ENCODE results near the gene TUFT1. TPM values are rescaled to one million over a fixed set of nuclear protein-coding genes. Genes with fewer than 3 reads are reported as not detected.

TUFT1 gene
- total and polyA plus RNA-seq, 2 of the 8 experiments (the other 6 are each of a cell fraction or from before 2014, with no cell fraction given), result 7.3 to 10.4 TPM

DNA sequence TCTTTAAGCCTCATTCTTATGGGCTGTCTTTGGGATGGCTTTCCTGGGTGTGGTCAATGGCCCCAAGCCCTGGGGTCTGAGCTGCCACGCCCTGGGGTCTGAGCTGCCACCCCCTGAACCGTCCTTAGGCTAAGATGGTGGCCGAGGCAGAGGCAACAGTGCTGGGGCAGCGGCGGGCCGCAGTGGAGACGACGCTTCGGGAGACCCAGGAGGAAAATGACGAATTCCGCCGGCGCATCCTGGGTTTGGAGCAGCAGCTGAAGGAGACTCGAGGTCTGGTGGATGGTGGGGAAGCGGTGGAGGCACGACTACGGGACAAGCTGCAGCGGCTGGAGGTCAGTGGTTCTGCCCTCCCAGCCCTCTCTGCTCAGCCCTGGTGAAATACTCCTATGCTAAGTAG, 10.3 kb upstream of the TUFT1 start (continued):
- TF ChIP-seq NANOG (IDR thresholded peaks at IDR 0.05; ENCODE audit: insufficient read depth, low read depth, low read length, poor library complexity, severe bottlenecking), result no peak
- TF ChIP-seq, protein P1, sequence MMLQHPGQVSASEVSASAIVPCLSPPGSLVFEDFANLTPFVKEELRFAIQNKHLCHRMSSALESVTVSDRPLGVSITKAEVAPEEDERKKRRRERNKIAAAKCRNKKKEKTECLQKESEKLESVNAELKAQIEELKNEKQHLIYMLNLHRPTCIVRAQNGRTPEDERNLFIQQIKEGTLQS (IDR thresholded peaks at IDR 0.05; ENCODE audit: insufficient read depth, low read depth, low read length), result no peak
- TF ChIP-seq, protein P2, sequence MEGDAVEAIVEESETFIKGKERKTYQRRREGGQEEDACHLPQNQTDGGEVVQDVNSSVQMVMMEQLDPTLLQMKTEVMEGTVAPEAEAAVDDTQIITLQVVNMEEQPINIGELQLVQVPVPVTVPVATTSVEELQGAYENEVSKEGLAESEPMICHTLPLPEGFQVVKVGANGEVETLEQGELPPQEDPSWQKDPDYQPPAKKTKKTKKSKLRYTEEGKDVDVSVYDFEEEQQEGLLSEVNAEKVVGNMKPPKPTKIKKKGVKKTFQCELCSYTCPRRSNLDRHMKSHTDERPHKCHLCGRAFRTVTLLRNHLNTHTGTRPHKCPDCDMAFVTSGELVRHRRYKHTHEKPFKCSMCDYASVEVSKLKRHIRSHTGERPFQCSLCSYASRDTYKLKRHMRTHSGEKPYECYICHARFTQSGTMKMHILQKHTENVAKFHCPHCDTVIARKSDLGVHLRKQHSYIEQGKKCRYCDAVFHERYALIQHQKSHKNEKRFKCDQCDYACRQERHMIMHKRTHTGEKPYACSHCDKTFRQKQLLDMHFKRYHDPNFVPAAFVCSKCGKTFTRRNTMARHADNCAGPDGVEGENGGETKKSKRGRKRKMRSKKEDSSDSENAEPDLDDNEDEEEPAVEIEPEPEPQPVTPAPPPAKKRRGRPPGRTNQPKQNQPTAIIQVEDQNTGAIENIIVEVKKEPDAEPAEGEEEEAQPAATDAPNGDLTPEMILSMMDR (IDR thresholded peaks at IDR 0.05; ENCODE audit: control extremely low read depth in 1 of 3, insufficient read depth in 1 of 3, low read depth in 1 of 3, low read length in 3 of 3), result no peak
